Measurements from ENCODE around the gene FZD10.
A peak's percentile ranks its signal among the peaks of the same experiment; 100 is the strongest.

FZD10 gene

DNA sequence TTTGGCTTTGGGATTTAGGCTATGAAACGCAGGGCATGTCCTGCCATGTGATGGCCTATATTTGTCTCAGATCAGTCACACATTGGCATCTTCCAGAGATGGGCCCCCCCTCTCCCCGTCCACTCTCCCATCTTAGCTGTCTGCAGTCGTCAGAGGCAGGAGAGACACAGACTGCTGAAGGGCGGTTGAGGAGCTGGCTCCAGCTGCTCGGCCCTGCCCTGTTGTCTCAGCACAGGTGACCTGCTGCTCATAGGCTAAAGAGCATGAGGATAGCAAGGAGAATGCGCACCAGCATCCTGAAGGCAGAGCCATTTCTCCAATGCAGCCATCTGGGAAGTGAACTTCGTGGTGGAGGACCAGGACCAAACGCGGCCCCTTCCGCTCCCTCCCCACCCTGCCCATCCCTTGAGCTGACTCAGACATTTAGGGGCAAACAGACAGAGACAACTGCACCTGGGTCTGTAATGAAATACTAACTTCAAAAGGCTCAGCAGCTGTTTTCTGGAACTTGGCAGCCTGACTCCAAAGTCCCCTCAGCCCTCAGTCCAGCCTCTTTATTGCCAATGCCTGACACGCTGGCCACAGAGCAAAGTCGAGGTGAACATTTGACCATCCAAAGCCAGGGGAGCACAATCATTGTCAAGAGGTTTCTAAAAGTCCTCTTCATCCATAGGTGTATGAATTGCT lies 22.3 kb downstream of the FZD10 start:
- H3K4me3 ChIP-seq (ENCODE audit: low read length), result no peak overlapping the region
- TF ChIP-seq, protein P1, sequence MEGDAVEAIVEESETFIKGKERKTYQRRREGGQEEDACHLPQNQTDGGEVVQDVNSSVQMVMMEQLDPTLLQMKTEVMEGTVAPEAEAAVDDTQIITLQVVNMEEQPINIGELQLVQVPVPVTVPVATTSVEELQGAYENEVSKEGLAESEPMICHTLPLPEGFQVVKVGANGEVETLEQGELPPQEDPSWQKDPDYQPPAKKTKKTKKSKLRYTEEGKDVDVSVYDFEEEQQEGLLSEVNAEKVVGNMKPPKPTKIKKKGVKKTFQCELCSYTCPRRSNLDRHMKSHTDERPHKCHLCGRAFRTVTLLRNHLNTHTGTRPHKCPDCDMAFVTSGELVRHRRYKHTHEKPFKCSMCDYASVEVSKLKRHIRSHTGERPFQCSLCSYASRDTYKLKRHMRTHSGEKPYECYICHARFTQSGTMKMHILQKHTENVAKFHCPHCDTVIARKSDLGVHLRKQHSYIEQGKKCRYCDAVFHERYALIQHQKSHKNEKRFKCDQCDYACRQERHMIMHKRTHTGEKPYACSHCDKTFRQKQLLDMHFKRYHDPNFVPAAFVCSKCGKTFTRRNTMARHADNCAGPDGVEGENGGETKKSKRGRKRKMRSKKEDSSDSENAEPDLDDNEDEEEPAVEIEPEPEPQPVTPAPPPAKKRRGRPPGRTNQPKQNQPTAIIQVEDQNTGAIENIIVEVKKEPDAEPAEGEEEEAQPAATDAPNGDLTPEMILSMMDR (IDR thresholded peaks at IDR 0.05; ENCODE audit: insufficient read depth, low read depth, low read length, missing control alignments), result no peak
- no peak for DNase-seq (ENCODE audit: low read depth)

DNA sequence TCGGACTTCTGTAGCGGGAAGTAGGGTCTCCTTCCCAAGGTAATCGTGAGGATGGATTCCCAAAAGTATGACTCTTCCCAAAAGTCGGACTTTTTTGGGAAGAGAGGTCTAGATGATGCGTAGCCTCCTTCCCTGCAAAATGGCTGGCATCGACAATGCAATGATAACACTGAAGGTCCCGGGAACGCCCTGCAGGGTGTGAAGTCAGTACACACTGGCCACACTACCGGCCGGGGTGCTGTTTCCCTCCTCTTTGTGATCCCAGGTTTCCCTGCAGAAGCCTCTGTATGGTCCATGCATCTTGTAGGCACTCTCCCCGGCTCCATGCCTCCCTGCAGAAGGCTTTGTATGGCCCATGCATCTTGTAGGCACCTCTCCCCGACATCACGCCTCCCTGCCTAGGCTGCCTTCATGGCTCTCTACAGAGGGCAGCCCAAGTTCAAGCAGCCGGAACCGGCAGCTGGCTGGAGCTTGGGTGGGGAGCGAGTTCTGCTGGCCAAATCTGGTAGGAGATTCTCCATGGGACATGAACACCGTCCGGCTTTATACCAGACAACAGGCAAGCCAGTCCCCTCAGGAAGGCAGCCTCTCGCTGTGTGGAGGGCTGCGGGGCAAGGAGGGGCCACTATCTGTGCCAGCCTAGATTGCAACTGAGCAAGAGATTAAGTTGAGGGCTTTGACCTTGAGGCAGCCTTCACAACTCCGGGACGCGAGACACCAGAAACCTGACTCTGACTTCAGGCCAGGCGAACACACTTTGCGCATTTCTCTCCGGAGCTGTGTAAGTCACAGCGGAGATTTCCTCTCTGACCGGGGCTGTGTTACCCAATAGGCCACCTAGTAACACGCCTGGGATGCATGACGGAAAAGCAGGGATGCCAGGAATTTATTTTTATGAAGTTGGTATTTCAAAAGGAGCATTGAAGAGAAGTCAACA lies 23.5 kb downstream of the FZD10 start:
- TF ChIP-seq, protein P1 (IDR thresholded peaks at IDR 0.05; ENCODE audit: insufficient read depth, low read depth, low read length, missing control alignments), result no peak
- DNase-seq (ENCODE audit: low read depth), result no peak
- no peak overlapping the region for H3K4me3 ChIP-seq (ENCODE audit: low read length)

- TF ChIP-seq, protein P1 (IDR thresholded peaks at IDR 0.05; ENCODE audit: insufficient read depth, low read depth, low read length, missing control alignments), result no peak
- DNase-seq (ENCODE audit: low read depth), result peak; percentile 71
- H3K4me3 ChIP-seq (ENCODE audit: low read length), result no peak overlapping the region
Measured at GRCh38 chr12:130186651-130187268, 24.5 kb downstream of the FZD10 start.

DNA sequence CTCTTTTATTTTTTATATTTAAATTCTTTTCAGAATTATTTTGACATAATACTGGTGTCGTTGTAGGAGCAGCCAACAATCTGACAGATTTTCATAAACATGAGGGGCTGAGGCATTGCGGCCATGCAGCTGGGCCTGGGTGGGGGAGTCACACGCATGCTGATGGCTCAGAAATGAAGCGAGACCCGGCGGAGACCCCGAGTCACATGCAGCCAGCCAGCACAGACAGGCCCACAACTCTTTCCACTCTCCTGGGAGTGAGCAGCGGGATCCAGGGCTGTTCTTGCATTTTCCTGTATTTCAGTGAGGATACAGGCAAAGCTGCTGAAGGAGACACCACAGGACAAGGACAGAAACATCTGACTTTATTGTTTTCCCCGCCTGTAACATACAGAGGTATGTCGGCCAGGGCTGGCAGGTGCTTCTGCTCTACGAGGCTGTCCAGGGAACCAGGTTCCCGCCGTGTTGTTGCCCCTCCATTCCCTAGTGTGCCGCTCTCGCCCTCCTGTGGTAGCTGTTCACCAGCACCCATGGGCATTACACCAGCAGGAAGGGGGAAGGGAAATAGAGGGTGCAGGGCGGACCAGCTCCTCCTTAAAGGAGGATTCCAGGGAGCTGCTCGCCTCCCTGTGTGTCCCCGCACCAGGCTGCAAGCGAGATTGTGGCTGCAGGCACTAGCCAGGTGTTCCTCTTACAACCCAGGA lies 30.5 kb downstream of the FZD10 start:
- no peak overlapping the region for H3K4me3 ChIP-seq (ENCODE audit: low read length)
- TF ChIP-seq, protein P1 (IDR thresholded peaks at IDR 0.05; ENCODE audit: insufficient read depth, low read depth, low read length, missing control alignments), result peak; percentile 34
- DNase-seq (ENCODE audit: low read depth), result peak; percentile 16

- H3K4me3 ChIP-seq (ENCODE audit: low read length), result no peak overlapping the region
- no peak for DNase-seq (ENCODE audit: low read depth)
- TF ChIP-seq, protein P1 (IDR thresholded peaks at IDR 0.05; ENCODE audit: insufficient read depth, low read depth, low read length, missing control alignments), result no peak
Measured at GRCh38 chr12:130194154-130194553, 31.9 kb downstream of the FZD10 start.

DNA sequence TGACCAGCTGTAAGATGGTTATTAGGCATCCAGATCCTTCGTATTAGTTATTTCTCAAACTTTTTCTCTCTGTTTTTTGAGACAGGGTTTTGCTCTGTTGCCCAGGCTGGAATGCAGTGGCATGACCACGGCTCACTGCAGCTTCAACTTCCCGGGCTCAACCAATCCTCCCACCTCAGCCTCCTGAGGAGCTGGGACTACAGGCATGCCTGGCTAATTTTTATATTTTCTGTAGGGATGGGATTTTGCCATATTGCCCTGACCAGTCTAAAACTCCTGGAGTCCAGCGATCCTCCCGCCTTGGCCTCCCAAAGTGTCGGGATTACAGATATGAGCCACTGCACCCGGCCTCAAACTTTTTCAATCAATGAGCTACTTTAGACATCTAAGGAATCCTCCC lies 33.1 kb downstream of the FZD10 start:
- DNase-seq (ENCODE audit: low read depth), result no peak
- H3K4me3 ChIP-seq (ENCODE audit: low read length), result no peak overlapping the region
- TF ChIP-seq, protein P1 (IDR thresholded peaks at IDR 0.05; ENCODE audit: insufficient read depth, low read depth, low read length, missing control alignments), result no peak

Data from epithelial cell of esophagus (primary cell).